Measurements from ENCODE around the gene UNC119B. TPM values are rescaled to one million over a fixed set of nuclear protein-coding genes. Genes with fewer than 3 reads are reported as not detected.
A peak's percentile ranks its signal among the peaks of the same experiment; 100 is the strongest.

Gene UNC119B
- total and polyA plus RNA-seq, 5 donors from 2014 or later, result 6.6 to 10.9 (median 8.9) TPM

DNA sequence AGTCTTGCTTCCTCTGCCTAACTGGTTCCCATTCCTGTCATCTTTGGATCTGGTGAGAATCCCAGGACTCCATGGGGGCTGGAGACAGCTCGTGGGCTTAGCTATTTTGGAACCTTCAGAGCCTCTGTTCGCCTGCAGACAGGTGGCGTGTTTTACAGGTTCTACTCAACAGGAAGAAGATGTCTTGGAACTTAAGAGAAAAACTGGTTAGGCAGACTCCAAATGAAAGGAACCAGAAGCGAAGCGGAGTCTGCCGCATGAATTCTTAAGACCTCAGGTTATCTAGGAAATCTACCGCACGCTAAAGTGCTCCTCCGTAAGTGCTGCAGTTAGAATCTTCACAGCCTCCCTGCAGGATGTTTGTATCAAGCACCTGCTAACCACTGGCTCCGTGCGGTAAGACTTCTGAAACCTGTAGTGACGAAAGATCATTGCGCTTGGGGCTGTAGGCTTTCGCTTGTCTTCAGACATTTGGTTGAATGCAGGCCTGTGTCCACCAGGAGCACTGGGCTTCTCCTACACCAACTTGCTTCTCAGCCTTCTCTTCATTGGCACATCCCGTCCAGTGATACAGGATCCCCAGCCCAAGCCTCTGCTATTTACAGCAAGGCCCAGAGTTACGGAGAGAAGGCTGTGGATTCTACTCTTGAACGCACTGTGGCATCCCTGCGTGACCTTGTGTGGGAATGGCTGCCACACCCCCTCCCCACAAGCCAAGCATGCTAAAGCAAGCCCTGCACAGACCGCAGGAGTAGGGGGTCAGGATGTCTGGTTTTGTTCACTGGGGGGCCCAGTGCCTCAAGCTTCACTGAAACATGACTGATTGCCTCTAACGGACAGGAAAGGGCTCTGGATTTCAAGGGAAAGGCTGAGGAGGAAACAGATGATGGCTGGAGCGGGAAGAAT, 50.3 kb downstream of the UNC119B start:
- ATAC-seq (ENCODE audit: low read depth in 2 of 2) (peak in 1 of 2 donors; percentile 37), DNase-seq (peak in 2 of 3 donors; percentile 14 to 65)
- H3K4me1 Mint-ChIP-seq, result peaks cover 0 to 11% (median 7%) of the 10 kb centered on the region in 4 donors
- H3K27me3 Mint-ChIP-seq, result no peaks in the 10 kb centered on the region
- no peak overlapping the region for H3K4me3 ChIP-seq (ENCODE audit: low read depth, low read length)
- peaks cover 39% of the 10 kb centered on the region for H3K36me3 ChIP-seq (ENCODE audit: control insufficient read depth, insufficient read depth, low read length)
- H3K9me3 ChIP-seq (ENCODE audit: control insufficient read depth in 2 of 2, low read length in 2 of 2), result no peaks in the 10 kb centered on the region
- H3K27ac ChIP-seq (ENCODE audit: insufficient read depth, low read length, poor library complexity, severe bottlenecking), result no peak overlapping the region
- no peaks in the 10 kb centered on the region for H3K27me3 ChIP-seq (ENCODE audit: control insufficient read depth, insufficient read depth, low read length)
- peak overlapping the region in 1 of 4 donors; percentile 19 for H3K4me3 Mint-ChIP-seq
- H3K36me3 Mint-ChIP-seq, result peaks cover 30% of the 10 kb centered on the region
- H3K9me3 Mint-ChIP-seq, result peaks cover 0 to 3% (median 0%) of the 10 kb centered on the region in 7 donors
- no peaks in the 10 kb centered on the region for H3K4me1 ChIP-seq (ENCODE audit: control insufficient read depth, insufficient read depth, low read length, poor library complexity, severe bottlenecking)
- H3K27ac Mint-ChIP-seq, result peak overlapping the region in 2 of 3 donors; percentile 9 to 23

DNA sequence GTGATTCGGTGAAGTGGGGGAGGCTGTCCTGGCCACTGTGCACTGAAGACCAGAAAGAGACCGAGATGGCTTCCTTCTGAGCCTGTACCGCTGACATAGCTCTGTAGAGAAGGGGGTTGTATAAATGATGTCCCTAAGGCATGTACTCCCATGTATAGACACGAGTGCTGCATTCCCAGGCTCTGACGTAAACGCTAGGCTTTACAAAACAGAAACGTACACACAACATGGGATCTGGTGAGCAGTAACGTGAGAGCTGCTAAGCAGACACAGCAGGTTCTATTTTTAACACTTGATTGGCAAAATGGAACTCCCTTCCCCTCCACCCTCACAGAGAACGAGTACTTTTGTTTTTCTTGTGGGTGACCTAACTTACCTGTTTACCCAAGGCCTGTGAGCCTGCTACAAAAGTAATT, 51.3 kb downstream of the UNC119B start:
- peaks cover 39% of the 10 kb centered on the region for H3K36me3 Mint-ChIP-seq
- peaks cover 0 to 11% (median 7%) of the 10 kb centered on the region in 4 donors for H3K4me1 Mint-ChIP-seq
- Histone ChIP-seq H3K4me1 (ENCODE audit: control insufficient read depth, insufficient read depth, low read length, poor library complexity, severe bottlenecking) (no peaks in the 10 kb centered on the region), H3K36me3 (ENCODE audit: control insufficient read depth, insufficient read depth, low read length) (peaks cover 48% of the 10 kb centered on the region), H3K27ac (ENCODE audit: insufficient read depth, low read length, poor library complexity, severe bottlenecking) (no peak overlapping the region), H3K27me3 (ENCODE audit: control insufficient read depth, insufficient read depth, low read length) (no peaks in the 10 kb centered on the region), H3K4me3 (ENCODE audit: low read depth, low read length) (no peak overlapping the region), H3K9me3 (ENCODE audit: control insufficient read depth in 2 of 2, low read length in 2 of 2) (no peaks in the 10 kb centered on the region)
- H3K27ac Mint-ChIP-seq, result peak overlapping the region in 1 of 3 donors; percentile 31
- DNase-seq (no peak), ATAC-seq (ENCODE audit: low read depth in 2 of 2) (no peak)
- peaks cover 0 to 3% (median 0%) of the 10 kb centered on the region in 7 donors for H3K9me3 Mint-ChIP-seq
- no peaks in the 10 kb centered on the region for H3K27me3 Mint-ChIP-seq
- H3K4me3 Mint-ChIP-seq, result no peak overlapping the region

DNA sequence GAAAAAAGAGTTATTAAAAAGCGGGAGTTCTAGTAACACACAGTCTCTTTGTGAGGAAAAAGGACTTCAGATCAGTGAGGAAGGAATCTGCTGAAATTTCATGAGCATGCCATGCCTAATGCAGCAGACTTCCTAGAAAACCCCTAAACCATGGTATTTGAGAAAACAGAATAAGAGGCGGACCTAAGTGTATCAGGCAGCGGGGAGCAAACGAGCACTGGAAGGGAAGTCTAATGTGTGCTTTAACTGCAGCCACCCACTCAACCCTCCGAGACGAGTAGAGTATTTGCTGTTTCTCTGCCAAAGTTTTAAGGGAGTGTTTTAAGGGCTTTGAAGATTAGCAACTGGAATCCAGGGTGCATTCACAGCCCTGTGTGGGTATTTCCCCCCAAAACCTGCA, 51.8 kb downstream of the UNC119B start:
- Histone ChIP-seq H3K27me3 (ENCODE audit: control insufficient read depth, insufficient read depth, low read length) (no peaks in the 10 kb centered on the region), H3K9me3 (ENCODE audit: control insufficient read depth in 2 of 2, low read length in 2 of 2) (no peaks in the 10 kb centered on the region), H3K27ac (ENCODE audit: insufficient read depth, low read length, poor library complexity, severe bottlenecking) (no peak overlapping the region), H3K36me3 (ENCODE audit: control insufficient read depth, insufficient read depth, low read length) (peaks cover 54% of the 10 kb centered on the region), H3K4me1 (ENCODE audit: control insufficient read depth, insufficient read depth, low read length, poor library complexity, severe bottlenecking) (no peaks in the 10 kb centered on the region), H3K4me3 (ENCODE audit: low read depth, low read length) (no peak overlapping the region)
- Mint-ChIP-seq H3K27me3 (no peaks in the 10 kb centered on the region), H3K9me3 (peaks cover 0 to 3% (median 0%) of the 10 kb centered on the region in 7 donors), H3K4me3 (no peak overlapping the region), H3K27ac (peak overlapping the region in 1 of 3 donors; percentile 31), H3K4me1 (peaks cover 0 to 11% (median 7%) of the 10 kb centered on the region in 4 donors), H3K36me3 (peaks cover 45% of the 10 kb centered on the region)
- DNase-seq, result no peak
- no peak for ATAC-seq (ENCODE audit: low read depth in 2 of 2)

DNA sequence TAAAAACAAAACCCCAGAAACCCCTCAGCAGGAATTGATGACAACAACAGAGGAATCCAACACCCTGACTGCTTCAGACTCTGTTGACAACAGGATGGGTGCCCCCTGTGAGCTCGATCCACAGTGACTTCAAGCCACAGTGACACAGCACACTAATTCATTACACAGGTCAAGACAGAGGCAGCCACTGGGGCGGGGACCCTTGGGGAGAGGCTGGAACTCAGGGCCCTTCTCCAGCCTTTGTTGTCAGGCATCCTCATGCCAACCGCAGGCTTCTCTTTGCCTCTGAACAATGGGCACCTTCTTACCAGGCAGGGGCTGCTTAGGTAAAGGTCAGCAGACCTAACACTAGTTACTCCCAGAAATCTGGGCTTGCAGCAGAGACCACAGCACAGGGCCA, 53.0 kb downstream of the UNC119B start:
- no peak for ATAC-seq (ENCODE audit: low read depth in 2 of 2)
- no peaks in the 10 kb centered on the region for H3K27me3 ChIP-seq (ENCODE audit: control insufficient read depth, insufficient read depth, low read length)
- peaks cover 0 to 3% (median 0%) of the 10 kb centered on the region in 7 donors for H3K9me3 Mint-ChIP-seq
- peaks cover 50% of the 10 kb centered on the region for H3K36me3 Mint-ChIP-seq
- H3K4me3 Mint-ChIP-seq, result no peak overlapping the region
- no peak overlapping the region for H3K27ac ChIP-seq (ENCODE audit: insufficient read depth, low read length, poor library complexity, severe bottlenecking)
- no peaks in the 10 kb centered on the region for H3K27me3 Mint-ChIP-seq
- H3K4me1 ChIP-seq (ENCODE audit: control insufficient read depth, insufficient read depth, low read length, poor library complexity, severe bottlenecking), result no peaks in the 10 kb centered on the region
- H3K36me3 ChIP-seq (ENCODE audit: control insufficient read depth, insufficient read depth, low read length), result peaks cover 65% of the 10 kb centered on the region
- H3K4me1 Mint-ChIP-seq, result peaks cover 0 to 11% (median 7%) of the 10 kb centered on the region in 4 donors
- no peak for DNase-seq
- H3K9me3 ChIP-seq (ENCODE audit: control insufficient read depth in 2 of 2, low read length in 2 of 2), result no peaks in the 10 kb centered on the region
- peak overlapping the region in 1 of 3 donors; percentile 89 for H3K27ac Mint-ChIP-seq
- H3K4me3 ChIP-seq (ENCODE audit: low read depth, low read length), result no peak overlapping the region

DNA sequence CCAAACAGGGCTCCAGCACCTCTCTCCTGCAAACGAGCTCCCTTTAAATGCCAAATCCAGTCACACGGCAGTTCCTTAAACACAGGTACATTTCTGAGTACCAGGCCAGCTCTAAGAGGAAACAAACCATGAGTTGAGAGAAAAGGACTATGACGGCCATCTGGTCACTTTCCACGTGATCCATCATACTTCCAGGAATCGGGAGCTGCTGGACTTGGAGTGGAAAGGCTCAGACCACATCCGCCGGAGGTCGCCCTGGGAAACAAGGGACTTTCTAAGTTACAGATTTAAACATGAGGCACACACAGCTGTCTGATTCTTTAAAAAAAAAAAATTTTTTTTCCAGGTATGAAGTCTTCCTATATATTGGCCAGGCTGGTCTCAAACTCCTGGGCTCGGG, 54.6 kb downstream of the UNC119B start:
- Histone ChIP-seq H3K4me3 (ENCODE audit: low read depth, low read length) (no peak overlapping the region), H3K4me1 (ENCODE audit: control insufficient read depth, insufficient read depth, low read length, poor library complexity, severe bottlenecking) (no peaks in the 10 kb centered on the region), H3K27ac (ENCODE audit: insufficient read depth, low read length, poor library complexity, severe bottlenecking) (no peak overlapping the region), H3K9me3 (ENCODE audit: control insufficient read depth in 2 of 2, low read length in 2 of 2) (no peaks in the 10 kb centered on the region), H3K27me3 (ENCODE audit: control insufficient read depth, insufficient read depth, low read length) (no peaks in the 10 kb centered on the region), H3K36me3 (ENCODE audit: control insufficient read depth, insufficient read depth, low read length) (peaks cover 77% of the 10 kb centered on the region)
- no peak for DNase-seq
- Mint-ChIP-seq H3K36me3 (peaks cover 59% of the 10 kb centered on the region), H3K27me3 (no peaks in the 10 kb centered on the region), H3K4me1 (peaks cover 0 to 11% (median 7%) of the 10 kb centered on the region in 4 donors), H3K4me3 (no peak overlapping the region), H3K9me3 (peaks cover 0 to 3% (median 0%) of the 10 kb centered on the region in 7 donors), H3K27ac (no peak overlapping the region)
- ATAC-seq (ENCODE audit: low read depth in 2 of 2), result no peak

DNA sequence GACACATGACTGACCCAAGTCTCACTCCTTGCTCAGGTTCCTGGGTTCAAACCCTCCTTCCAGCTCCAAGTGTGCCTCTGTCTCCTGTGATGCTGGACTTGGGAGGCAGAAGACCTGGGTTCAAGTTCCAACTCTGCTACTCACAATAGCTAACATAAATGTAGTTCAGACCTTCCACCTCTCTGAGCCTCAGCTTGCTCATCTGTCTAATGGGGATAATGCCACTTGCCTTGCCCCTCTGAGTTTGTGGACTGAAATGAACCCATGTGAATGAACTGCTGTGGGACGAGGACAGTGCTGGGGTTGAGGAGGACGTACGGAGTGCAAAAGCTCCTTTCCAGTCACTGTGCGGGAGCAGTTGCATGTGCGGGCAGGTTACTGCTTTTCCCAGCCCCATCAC, 56.3 kb downstream of the UNC119B start:
- ATAC-seq (ENCODE audit: low read depth in 2 of 2), result no peak
- H3K4me1 ChIP-seq (ENCODE audit: control insufficient read depth, insufficient read depth, low read length, poor library complexity, severe bottlenecking), result no peaks in the 10 kb centered on the region
- Mint-ChIP-seq H3K4me3 (no peak overlapping the region), H3K9me3 (peaks cover 0 to 1% (median 0%) of the 10 kb centered on the region in 7 donors), H3K27ac (peak overlapping the region in 1 of 3 donors; percentile 5), H3K4me1 (peaks cover 0 to 3% (median 1%) of the 10 kb centered on the region in 4 donors), H3K27me3 (no peaks in the 10 kb centered on the region), H3K36me3 (peaks cover 58% of the 10 kb centered on the region)
- H3K9me3 ChIP-seq (ENCODE audit: control insufficient read depth in 2 of 2, low read length in 2 of 2), result no peaks in the 10 kb centered on the region
- H3K4me3 ChIP-seq (ENCODE audit: low read depth, low read length), result no peak overlapping the region
- no peaks in the 10 kb centered on the region for H3K27me3 ChIP-seq (ENCODE audit: control insufficient read depth, insufficient read depth, low read length)
- DNase-seq, result no peak
- H3K36me3 ChIP-seq (ENCODE audit: control insufficient read depth, insufficient read depth, low read length), result peaks cover 86% of the 10 kb centered on the region
- H3K27ac ChIP-seq (ENCODE audit: insufficient read depth, low read length, poor library complexity, severe bottlenecking), result no peak overlapping the region

DNA sequence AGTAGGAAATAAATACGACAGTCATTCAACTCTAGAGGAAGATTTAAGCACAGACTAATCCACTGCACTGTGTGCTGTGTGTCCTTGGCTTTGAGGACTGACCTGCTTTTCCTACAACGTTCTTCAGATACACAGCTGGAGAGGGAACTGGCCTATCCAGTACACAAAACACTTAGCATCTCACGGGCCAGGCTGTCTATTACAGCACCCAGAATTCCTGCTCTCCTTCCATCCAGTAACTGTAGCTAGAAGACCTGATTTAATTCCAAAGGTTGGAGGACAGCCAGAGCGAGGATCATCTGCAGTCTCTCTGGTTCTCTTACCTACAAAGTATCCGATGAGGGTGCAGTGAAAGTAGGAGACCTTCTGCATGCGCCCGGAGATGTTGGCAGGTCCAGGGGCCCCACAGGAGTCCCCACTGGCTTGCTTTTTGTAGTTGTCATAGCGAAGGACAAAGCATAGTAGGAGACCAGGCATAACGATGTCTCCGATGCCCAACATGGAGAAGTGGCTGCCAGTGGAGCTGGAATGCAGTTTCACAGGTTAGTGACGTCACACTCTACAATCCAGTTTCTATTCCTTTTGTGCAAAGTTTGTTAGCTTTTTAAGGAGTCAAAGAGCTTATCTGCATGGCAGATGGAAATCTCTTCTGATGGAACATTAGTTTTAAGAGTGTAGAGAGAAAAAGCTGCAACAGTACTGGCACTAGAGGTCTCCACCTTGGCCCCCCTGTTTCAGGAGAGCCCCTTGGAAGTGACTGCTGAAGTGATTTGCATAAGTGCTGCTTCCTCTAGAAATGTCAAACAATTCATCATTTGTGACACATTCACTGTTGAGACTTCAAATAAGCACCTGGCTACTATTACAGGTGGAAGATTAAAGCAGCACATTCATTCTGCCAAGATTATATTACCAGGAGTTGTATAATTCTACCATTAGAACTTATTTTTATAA, 57.1 kb downstream of the UNC119B start:
- ATAC-seq (ENCODE audit: low read depth in 2 of 2) (no peak), DNase-seq (no peak)
- H3K27ac Mint-ChIP-seq, result no peak overlapping the region
- H3K4me3 Mint-ChIP-seq, result no peak overlapping the region
- Histone ChIP-seq H3K4me3 (ENCODE audit: low read depth, low read length) (no peak overlapping the region), H3K27ac (ENCODE audit: insufficient read depth, low read length, poor library complexity, severe bottlenecking) (no peak overlapping the region), H3K27me3 (ENCODE audit: control insufficient read depth, insufficient read depth, low read length) (no peaks in the 10 kb centered on the region), H3K9me3 (ENCODE audit: control insufficient read depth in 2 of 2, low read length in 2 of 2) (no peaks in the 10 kb centered on the region), H3K4me1 (ENCODE audit: control insufficient read depth, insufficient read depth, low read length, poor library complexity, severe bottlenecking) (no peaks in the 10 kb centered on the region), H3K36me3 (ENCODE audit: control insufficient read depth, insufficient read depth, low read length) (peaks cover 84% of the 10 kb centered on the region)
- H3K27me3 Mint-ChIP-seq, result no peaks in the 10 kb centered on the region
- H3K9me3 Mint-ChIP-seq, result peaks cover 0 to 1% (median 0%) of the 10 kb centered on the region in 7 donors
- peaks cover 53% of the 10 kb centered on the region for H3K36me3 Mint-ChIP-seq
- H3K4me1 Mint-ChIP-seq, result no peaks in the 10 kb centered on the region
